ENCODE results near the gene GRAMD1A.
"Not testable (repeated sequence)": the region's sequence is repeated elsewhere in the genome, so short reads cannot be mapped to it uniquely, and the experiment has no call there.

GRAMD1A gene

DNA sequence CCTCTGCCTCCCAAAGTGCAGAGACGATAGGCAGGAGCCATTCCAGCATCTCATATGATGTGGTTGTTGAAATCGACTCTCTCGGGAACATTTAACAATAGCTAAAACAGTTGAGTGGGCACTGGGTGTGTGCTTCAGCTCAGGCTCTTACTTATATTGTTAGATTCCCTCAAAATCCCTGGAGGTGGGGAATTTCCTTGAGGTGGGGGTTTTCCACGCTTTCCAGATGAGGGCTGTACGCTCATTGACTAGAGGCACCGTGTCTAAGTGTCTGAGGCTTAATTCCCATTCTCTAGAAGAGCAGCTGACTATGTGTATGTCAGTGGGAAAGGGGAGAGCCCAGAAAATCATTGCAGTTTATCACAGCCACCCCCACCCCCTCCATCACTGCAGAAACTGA is 10.8 kb upstream of the GRAMD1A start:
- no peak for DNase-seq (ENCODE audit: low spot score)
- TF ChIP-seq, protein P1, sequence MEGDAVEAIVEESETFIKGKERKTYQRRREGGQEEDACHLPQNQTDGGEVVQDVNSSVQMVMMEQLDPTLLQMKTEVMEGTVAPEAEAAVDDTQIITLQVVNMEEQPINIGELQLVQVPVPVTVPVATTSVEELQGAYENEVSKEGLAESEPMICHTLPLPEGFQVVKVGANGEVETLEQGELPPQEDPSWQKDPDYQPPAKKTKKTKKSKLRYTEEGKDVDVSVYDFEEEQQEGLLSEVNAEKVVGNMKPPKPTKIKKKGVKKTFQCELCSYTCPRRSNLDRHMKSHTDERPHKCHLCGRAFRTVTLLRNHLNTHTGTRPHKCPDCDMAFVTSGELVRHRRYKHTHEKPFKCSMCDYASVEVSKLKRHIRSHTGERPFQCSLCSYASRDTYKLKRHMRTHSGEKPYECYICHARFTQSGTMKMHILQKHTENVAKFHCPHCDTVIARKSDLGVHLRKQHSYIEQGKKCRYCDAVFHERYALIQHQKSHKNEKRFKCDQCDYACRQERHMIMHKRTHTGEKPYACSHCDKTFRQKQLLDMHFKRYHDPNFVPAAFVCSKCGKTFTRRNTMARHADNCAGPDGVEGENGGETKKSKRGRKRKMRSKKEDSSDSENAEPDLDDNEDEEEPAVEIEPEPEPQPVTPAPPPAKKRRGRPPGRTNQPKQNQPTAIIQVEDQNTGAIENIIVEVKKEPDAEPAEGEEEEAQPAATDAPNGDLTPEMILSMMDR (IDR thresholded peaks at IDR 0.05; ENCODE audit: borderline replicate concordance, control extremely low read depth, extremely low read depth, insufficient read depth, missing control alignments) = no peak
- in situ Hi-C loops (cut with MboI; ENCODE audit: low sequenced_read_pairs, unreplicated experiment) = no loop called here

DNA sequence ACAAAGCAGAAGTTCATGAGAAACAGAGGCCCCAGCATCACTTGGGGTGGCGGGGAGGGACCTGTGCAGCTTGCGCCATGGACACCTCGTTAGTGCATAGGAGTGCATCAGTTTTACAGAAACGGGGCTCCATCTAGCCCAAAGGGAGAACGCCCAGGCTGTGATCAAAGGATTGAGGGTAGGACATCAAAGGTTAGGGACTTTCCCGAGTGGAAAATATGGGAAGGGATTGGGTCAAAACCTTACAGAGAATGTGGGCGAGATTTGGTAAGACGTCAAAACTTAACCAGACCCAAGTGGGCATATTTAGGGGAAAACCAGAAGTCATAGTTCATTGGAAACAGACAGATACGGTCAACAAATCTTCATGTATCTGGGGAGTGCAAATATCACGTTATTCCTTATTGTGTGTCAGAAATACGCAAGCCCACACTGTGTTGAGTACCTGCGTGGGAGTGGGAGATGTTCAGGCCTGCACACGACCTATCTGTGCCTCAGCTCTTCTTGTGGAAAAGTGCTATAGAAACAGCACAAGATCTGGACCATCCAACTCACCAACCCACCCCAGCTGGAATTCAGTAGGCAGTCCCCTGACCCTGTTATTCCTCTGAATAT is 9.4 kb upstream of the GRAMD1A start:
- TF ChIP-seq, protein P1 (IDR thresholded peaks at IDR 0.05; ENCODE audit: borderline replicate concordance, control extremely low read depth, extremely low read depth, insufficient read depth, missing control alignments) = no peak
- in situ Hi-C loops (cut with MboI; ENCODE audit: low sequenced_read_pairs, unreplicated experiment) = no loop called here
- peak; percentile 55 for DNase-seq (ENCODE audit: low spot score)

DNA sequence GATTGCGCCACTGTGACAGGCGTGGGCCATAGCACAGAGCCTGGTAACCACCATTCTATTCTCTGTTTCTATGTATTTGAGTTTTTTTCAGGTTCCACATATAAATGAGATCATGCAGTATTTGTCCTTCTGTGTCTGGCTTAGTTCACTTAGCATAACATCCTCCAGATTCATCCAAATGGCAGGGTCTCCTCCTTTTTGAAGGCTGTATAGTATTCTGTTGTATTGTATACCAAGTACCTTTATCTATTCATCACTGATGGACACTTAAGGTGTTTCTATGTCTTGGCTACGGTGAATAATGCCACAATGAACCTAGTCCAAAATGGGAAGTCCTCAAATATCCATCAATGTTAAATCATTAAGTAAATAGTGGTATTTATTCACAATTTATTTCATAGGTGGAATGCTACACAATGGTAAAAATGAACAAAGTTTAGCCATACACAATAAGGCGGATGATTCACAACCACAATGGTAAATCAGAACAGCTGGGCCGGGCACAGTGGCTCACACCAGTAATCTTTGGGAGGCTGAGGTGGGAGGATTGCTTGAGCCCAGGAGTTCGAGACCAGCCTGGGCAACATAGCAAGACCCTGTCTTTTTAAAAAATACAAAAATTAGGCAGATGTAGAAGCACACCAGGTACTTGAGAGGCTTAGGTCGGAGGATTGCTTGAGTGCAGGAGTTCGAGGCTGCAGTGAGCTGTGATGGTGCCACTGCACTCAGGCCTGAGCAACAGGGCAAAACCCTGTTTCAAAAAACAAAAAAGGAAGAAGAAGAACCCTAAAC is 8.4 kb upstream of the GRAMD1A start:
- DNase-seq (ENCODE audit: low spot score) = no peak
- TF ChIP-seq, protein P1 (IDR thresholded peaks at IDR 0.05; ENCODE audit: borderline replicate concordance, control extremely low read depth, extremely low read depth, insufficient read depth, missing control alignments) = no peak
- in situ Hi-C loops (cut with MboI; ENCODE audit: low sequenced_read_pairs, unreplicated experiment) = no loop called here

DNA sequence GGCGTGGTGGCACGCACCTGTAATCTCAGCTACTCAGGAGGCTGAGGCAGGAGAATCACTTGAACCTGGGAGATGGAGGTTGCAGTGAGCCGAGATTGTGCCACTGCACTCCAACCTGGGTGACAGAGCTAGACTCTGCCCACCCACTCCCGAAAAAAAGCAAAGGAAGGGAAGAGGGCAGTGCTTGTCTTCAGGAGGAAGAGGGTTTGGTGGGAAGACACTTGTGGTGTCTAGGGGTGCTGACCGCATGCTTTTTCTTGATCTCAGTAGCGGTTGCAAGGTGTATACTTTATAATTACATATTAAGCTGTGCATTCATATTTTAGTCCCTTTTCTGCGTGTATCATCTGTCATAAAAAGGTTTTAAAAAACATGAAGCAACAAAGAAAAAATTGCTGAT is 7.5 kb upstream of the GRAMD1A start:
- in situ Hi-C loops (cut with MboI; ENCODE audit: low sequenced_read_pairs, unreplicated experiment); DNase-seq (ENCODE audit: low spot score): not testable (repeated sequence)

DNA sequence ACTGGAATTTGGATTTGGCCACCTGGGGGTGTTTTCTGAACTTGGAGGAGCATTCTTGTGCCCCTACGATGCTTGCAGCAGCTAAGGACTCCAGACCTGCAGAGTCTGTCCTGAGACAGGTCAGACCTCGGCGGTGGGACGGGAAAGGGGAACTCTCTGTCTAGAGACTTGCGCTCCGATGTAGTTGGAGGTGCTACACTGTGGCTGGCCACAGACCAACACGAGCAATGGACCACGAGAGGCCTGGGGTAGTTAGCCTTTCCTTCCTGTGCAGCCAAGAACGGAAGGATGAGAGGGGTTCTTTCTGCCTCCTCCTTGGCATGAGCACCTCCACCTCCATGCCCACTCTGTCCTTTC is 5.9 kb upstream of the GRAMD1A start:
- DNase-seq (ENCODE audit: low spot score) = no peak
- in situ Hi-C loops (cut with MboI; ENCODE audit: low sequenced_read_pairs, unreplicated experiment) = no loop called here
- TF ChIP-seq, protein P1 (IDR thresholded peaks at IDR 0.05; ENCODE audit: borderline replicate concordance, control extremely low read depth, extremely low read depth, insufficient read depth, missing control alignments) = no peak

DNA sequence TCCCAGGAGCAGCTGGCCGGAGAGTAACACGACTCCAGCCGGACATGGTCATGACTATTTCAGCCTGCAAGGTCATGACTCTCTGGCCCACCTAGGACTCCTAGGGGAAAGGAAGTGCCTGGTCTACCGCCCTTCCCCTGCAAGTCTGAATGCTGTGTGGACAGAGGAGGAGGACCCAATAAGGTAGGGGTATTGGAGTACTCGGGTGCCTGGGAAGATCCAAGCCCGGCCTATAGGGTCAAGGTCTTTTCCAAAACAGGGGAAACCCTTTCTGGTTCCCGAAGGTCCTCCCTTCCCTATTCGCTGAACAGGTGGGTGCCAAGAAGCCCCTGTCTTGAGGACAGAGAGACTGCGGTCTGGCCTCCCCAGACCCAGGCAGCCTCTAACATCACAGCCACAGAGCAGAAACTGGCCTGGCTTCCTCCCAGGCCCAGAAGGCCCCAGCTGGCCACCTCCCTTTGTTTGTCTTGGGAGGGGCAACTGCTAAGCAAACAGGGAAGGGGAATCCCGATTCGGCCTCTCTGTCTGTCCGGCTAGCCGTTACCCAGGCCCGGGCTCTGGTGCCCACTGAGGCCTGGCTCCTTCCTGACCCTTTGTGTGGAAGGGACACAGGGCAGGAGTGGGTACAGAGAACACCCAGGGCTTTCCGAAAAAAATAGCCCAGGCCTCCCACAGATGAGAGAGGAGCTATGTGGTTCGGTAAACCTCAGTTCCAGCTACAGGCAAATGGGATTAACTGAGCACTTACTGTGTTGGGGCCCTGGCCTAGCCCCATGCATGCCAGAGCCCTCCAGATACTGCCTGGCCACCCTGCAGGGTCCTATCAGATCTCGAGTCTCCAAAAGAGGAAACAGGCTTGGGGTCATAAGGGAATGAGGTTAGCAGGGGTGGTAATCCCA is 5.2 kb upstream of the GRAMD1A start:
- in situ Hi-C loops (cut with MboI; ENCODE audit: low sequenced_read_pairs, unreplicated experiment) = no loop called here
- TF ChIP-seq, protein P1 (IDR thresholded peaks at IDR 0.05; ENCODE audit: borderline replicate concordance, control extremely low read depth, extremely low read depth, insufficient read depth, missing control alignments) = no peak
- no peak for DNase-seq (ENCODE audit: low spot score)

Measured in GM13976 (cell line).